ENCODE results near the gene AIG1. TPM values are rescaled to one million over a fixed set of nuclear protein-coding genes. Genes with fewer than 3 reads are reported as not detected.
"Not testable (repeated sequence)": the region's sequence is repeated elsewhere in the genome, so short reads cannot be mapped to it uniquely, and the experiment has no call there.

The AIG1 gene
- total RNA-seq, 1 donor from 2014 or later: 2.6 TPM

DNA sequence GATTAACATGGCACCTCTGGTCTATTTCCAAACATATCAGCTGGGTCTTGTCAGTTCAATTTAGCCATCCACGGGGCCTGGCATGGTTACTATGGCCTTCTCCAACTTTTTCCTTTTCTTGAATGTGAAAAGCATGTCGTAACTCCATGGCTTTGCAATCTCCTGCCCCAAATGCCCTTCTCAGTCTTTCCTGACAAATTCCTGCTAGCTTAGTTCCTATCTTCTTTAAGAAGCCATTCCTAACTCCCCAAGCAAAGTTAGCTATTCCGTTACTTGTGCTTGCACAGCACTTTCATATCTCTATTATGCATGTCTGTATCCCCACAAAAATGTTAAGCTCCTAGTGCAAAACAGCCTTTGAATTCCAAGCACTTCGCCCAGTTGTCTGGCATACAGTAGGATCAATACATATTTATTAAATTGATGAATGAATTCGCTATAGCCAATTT lies 105.6 kb downstream of the AIG1 start:
- H3K27ac Mint-ChIP-seq: no peak overlapping the region
- DNase-seq (ENCODE audit: low spot score): no peak
- H3K9me3 Mint-ChIP-seq: no peaks in the 10 kb centered on the region
- no peaks in the 10 kb centered on the region for H3K36me3 Mint-ChIP-seq (ENCODE audit: low read depth)
- intact Hi-C loops (cut with micrococcal nuclease): loop anchor here (5.0 kb wide), 1 partner anchor 736 kb away; no protein-coding TSS in a partner anchor
- no peaks in the 10 kb centered on the region for H3K4me1 Mint-ChIP-seq (ENCODE audit: low read depth)
- no peaks in the 10 kb centered on the region for H3K27me3 Mint-ChIP-seq (ENCODE audit: insufficient read depth)
- no peak overlapping the region for H3K4me3 Mint-ChIP-seq

DNA sequence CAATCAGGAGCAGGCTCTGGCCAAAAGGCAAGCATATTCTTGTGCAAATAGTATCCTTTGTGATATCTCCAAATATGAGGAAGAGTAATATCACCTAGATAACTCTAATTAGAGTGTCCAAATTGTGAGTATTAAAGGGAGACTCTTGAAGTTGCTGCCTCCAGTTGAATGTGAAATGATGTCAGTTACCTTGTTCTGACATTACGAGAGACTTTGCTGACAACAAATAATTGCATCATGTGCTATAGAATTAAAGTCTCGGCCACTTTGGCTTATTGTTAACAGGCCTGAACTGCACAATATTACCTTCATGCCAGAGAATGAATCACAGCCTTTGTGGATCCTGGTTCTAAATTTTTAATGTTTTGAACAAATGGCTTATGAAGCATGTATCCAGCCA lies 106.5 kb downstream of the AIG1 start:
- H3K27ac Mint-ChIP-seq: no peak overlapping the region
- H3K9me3 Mint-ChIP-seq: no peaks in the 10 kb centered on the region
- H3K4me1 Mint-ChIP-seq (ENCODE audit: low read depth): no peaks in the 10 kb centered on the region
- no peak overlapping the region for H3K4me3 Mint-ChIP-seq
- no peaks in the 10 kb centered on the region for H3K27me3 Mint-ChIP-seq (ENCODE audit: insufficient read depth)
- DNase-seq (ENCODE audit: low spot score): no peak
- no peaks in the 10 kb centered on the region for H3K36me3 Mint-ChIP-seq (ENCODE audit: low read depth)
- intact Hi-C loops (cut with micrococcal nuclease): loop anchor here (5.0 kb wide), 1 partner anchor 735 kb away; no protein-coding TSS in a partner anchor

DNA sequence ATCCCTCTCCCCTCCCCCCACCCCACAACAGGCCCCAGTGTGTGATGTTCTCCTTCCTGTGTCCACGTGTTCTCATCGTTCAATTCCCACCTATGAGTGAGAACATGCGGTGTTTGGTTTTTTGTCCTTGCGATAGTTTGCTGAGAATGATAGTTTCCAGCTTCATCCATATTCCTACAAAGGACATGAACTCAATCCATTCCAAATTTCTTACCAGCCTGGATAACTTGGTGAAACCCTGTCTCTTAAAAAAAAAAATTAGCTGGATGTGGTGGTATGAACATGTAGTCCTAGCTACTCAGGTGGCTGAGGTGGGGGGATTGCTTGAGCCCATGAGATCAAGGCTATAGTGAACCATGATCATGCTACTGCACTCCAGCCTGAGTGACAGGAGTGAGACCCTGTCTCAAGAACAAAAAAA lies 107.7 kb downstream of the AIG1 start:
- not testable (repeated sequence) for H3K27ac Mint-ChIP-seq; H3K27me3 Mint-ChIP-seq (ENCODE audit: insufficient read depth); DNase-seq (ENCODE audit: low spot score); H3K4me1 Mint-ChIP-seq (ENCODE audit: low read depth); H3K4me3 Mint-ChIP-seq; H3K36me3 Mint-ChIP-seq (ENCODE audit: low read depth); H3K9me3 Mint-ChIP-seq
- intact Hi-C loops (cut with micrococcal nuclease): loop anchor here (5.0 kb wide), 1 partner anchor 734 kb away; no protein-coding TSS in a partner anchor

DNA sequence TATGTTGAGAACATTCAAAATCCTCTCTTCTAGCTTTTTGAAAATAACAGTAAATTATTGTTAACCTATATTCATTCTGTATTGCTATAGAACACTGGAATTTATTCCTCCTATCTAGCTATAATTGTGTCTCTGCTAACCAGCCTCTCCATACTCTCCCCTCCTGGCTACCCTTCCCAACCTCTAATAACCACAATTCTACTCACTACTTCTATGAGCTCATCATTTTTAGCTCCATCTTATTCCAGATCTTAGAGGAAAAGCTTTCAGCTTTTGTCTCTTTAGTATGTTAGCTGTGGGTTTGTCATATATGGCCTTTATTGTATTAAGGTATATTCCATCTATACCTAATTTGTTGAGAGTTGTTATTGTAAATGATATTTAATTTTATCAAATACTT lies 108.8 kb downstream of the AIG1 start:
- Mint-ChIP-seq H3K4me1 (ENCODE audit: low read depth) (no peaks in the 10 kb centered on the region), H3K9me3 (peaks cover 6% of the 10 kb centered on the region), H3K27ac (no peak overlapping the region), H3K27me3 (ENCODE audit: insufficient read depth) (no peaks in the 10 kb centered on the region), H3K4me3 (no peak overlapping the region), H3K36me3 (ENCODE audit: low read depth) (no peaks in the 10 kb centered on the region)
- intact Hi-C loops (cut with micrococcal nuclease): loop anchor here (5.0 kb wide), 1 partner anchor 733 kb away; no protein-coding TSS in a partner anchor
- no peak for DNase-seq (ENCODE audit: low spot score)

DNA sequence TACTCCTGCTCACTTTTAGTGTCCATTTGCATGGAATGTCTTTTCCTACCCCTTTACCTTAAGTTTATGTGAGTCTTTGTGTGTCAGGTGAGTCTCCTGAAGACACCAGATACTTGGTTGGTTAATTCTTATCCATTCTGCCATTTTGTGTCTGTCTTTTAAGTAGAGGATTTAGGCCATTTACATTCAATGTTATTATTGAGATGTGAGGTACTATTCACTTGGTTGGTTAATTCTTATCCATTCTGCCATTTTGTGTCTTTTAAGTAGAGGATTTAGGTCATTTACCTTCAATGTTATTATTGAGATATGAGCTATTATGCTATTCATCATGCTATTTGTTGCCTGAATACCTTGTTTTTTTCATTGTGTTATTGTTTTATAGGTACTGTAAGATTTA lies 113.8 kb downstream of the AIG1 start:
- H3K36me3 Mint-ChIP-seq (ENCODE audit: low read depth): peaks cover 4% of the 10 kb centered on the region
- H3K4me3 Mint-ChIP-seq: no peak overlapping the region
- intact Hi-C loops (cut with micrococcal nuclease): no loop called here
- no peaks in the 10 kb centered on the region for H3K27me3 Mint-ChIP-seq (ENCODE audit: insufficient read depth)
- no peak for DNase-seq (ENCODE audit: low spot score)
- peaks cover 31% of the 10 kb centered on the region for H3K9me3 Mint-ChIP-seq
- H3K4me1 Mint-ChIP-seq (ENCODE audit: low read depth): no peaks in the 10 kb centered on the region
- no peak overlapping the region for H3K27ac Mint-ChIP-seq

DNA sequence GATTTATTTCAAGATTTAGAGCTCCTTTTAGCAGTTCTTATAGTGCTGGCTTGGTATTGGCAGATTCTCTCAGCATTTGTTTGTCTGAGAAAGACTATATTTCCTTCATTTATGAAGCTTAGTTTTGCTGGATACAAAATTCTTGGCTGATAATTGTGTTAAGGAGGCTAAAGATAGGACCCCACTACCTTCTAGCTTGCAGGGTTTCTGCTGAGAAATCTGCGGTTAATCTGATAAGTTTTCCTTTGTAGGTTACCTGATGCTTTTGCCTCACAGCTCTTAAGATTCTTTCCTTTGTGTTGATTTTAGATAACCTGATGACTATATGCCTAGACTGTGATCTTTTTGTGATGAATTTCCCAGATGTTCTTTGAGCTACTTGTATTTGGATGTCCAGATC lies 114.3 kb downstream of the AIG1 start:
- no peak overlapping the region for H3K4me3 Mint-ChIP-seq
- peaks cover 31% of the 10 kb centered on the region for H3K9me3 Mint-ChIP-seq
- peaks cover 4% of the 10 kb centered on the region for H3K36me3 Mint-ChIP-seq (ENCODE audit: low read depth)
- H3K4me1 Mint-ChIP-seq (ENCODE audit: low read depth): no peaks in the 10 kb centered on the region
- no peak overlapping the region for H3K27ac Mint-ChIP-seq
- DNase-seq (ENCODE audit: low spot score): no peak
- H3K27me3 Mint-ChIP-seq (ENCODE audit: insufficient read depth): no peaks in the 10 kb centered on the region
- intact Hi-C loops (cut with micrococcal nuclease): no loop called here

DNA sequence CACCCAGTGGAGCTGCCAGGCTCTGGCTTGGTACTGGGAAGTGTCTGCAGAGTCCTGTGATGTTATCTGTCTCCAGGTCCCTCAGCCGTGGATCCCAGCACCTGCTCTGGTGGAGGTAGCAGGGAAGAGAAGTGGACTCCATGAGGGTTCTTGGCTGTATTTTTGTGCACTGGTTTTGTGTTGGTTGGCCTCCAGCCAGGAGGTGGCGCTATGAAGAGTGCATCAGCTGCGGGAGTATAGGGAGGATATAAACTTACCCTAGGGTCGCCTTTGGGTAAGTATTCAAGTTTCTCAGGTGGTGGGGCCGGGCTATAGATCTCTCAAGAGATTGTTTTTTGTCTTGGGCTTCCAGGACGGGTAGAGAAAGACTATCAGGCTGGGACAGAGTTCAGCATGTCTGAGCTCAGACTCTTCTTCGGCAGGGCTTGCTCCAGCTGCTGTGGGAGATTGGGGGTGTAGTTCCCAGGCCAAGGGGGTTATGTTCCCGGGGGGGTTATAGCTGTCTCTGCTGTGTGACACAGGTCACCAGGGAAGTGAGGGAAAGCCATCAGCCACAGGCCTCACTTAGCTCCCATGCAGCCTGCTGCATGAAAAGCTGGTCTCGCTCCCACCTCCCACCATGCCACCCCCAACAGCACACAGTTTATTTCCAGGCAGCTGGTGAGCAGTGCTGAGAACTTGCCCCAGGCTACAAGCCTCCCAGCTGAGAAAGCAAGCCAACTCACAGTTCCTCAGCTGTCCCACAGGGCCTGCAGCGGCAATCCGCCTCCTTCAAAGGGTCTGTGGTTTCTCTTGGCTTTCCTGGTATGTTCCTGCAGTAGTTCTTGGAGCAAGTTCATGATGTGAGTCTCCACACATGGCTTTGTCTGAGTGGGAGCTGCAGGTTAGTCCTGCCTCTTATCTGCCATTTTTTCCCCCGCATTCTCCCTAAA lies 115.7 kb downstream of the AIG1 start:
- no peak overlapping the region for H3K4me3 Mint-ChIP-seq
- no peaks in the 10 kb centered on the region for H3K27me3 Mint-ChIP-seq (ENCODE audit: insufficient read depth)
- no peak for DNase-seq (ENCODE audit: low spot score)

DNA sequence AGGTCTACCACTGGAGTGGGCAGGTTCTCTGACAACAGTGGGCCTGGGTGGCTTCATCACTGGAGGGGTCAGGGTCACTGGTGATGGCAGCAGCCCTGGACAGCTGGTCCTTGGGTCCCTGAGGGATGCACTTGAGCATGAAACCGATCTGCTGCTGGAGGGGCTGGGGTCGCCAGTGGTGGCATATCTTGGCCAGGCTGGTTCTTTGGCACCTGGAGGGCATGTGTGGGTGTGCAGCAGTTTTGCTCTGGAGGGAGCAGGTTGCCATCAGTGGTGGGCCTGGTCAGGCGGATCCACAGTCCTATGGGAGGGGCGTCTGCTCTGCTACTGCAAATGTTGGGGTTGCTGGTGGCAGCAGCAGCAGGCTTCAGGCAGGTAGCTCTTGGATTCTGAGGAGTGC lies 117.0 kb downstream of the AIG1 start:
- Mint-ChIP-seq H3K4me1 (ENCODE audit: low read depth) (no peaks in the 10 kb centered on the region), H3K27me3 (ENCODE audit: insufficient read depth) (no peaks in the 10 kb centered on the region), H3K4me3 (no peak overlapping the region), H3K9me3 (peaks cover 31% of the 10 kb centered on the region), H3K36me3 (ENCODE audit: low read depth) (peaks cover 4% of the 10 kb centered on the region), H3K27ac (no peak overlapping the region)
- intact Hi-C loops (cut with micrococcal nuclease): no loop called here
- DNase-seq (ENCODE audit: low spot score): no peak

More for the DNA sequence above, 115.7 kb downstream of the AIG1 start:
- H3K36me3 Mint-ChIP-seq (ENCODE audit: low read depth): peaks cover 4% of the 10 kb centered on the region
- H3K27ac Mint-ChIP-seq: no peak overlapping the region
- H3K4me1 Mint-ChIP-seq (ENCODE audit: low read depth): no peaks in the 10 kb centered on the region
- intact Hi-C loops (cut with micrococcal nuclease): no loop called here
- H3K9me3 Mint-ChIP-seq: peaks cover 31% of the 10 kb centered on the region

DNA sequence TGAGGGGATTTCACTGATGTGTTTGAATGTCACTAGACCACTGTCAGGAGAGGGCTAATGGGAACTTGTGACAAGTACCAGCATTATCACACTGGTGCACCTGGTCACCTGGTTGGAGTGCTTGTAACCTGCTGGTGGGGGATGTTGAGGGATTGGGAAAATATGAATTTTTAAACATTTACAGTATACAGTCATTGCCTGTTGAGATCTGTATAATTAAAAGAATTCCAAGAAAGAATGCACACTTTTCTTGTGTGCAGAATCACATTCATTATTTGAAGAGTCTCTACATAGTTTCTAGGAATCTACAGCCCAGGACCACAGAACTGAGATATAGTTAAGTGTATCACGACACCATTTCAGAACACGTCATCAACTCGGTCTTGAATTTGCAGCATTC lies 118.4 kb downstream of the AIG1 start:
- H3K4me1 Mint-ChIP-seq (ENCODE audit: low read depth): no peaks in the 10 kb centered on the region
- H3K9me3 Mint-ChIP-seq: peaks cover 27% of the 10 kb centered on the region
- H3K27ac Mint-ChIP-seq: no peak overlapping the region
- H3K27me3 Mint-ChIP-seq (ENCODE audit: insufficient read depth): no peaks in the 10 kb centered on the region
- intact Hi-C loops (cut with micrococcal nuclease): no loop called here
- no peak for DNase-seq (ENCODE audit: low spot score)
- no peak overlapping the region for H3K4me3 Mint-ChIP-seq
- peaks cover 4% of the 10 kb centered on the region for H3K36me3 Mint-ChIP-seq (ENCODE audit: low read depth)

DNA sequence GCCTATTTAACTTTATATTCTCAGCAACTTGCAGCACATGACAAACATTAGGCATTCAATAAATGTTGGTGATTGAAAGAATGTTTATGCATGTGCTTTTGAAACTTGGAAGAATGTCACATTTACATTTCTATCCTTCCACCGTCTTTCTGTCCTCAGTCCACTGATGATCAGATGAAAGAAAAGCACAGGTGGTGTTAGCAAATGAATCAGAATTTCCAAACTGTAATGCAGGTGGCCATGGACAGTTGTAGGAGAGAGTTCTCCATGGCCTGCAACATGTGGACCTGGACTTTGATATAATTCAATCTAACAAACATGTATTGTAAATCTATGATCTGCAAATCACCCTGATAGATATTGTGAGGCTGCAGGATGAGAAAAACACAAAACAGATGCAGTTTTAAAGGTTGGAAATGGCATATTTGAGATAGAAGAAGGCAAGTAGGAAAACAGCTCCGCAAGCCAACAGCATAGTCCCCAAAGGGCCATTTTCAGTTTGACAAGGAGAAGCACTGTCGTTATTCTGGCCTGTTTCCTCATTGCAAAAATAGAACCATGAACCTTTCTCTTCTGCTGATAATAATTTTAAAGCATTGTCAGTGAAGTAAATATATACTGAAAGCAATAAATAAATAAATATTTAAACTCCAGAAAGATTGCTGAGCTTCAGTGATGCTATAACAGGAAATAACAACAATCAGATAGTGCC lies 119.4 kb downstream of the AIG1 start:
- peaks cover 4% of the 10 kb centered on the region for H3K36me3 Mint-ChIP-seq (ENCODE audit: low read depth)
- no peaks in the 10 kb centered on the region for H3K27me3 Mint-ChIP-seq (ENCODE audit: insufficient read depth)
- peaks cover 19% of the 10 kb centered on the region for H3K9me3 Mint-ChIP-seq
- no peak overlapping the region for H3K4me3 Mint-ChIP-seq
- H3K27ac Mint-ChIP-seq: no peak overlapping the region
- H3K4me1 Mint-ChIP-seq (ENCODE audit: low read depth): no peaks in the 10 kb centered on the region
- intact Hi-C loops (cut with micrococcal nuclease): no loop called here
- DNase-seq (ENCODE audit: low spot score): no peak

DNA sequence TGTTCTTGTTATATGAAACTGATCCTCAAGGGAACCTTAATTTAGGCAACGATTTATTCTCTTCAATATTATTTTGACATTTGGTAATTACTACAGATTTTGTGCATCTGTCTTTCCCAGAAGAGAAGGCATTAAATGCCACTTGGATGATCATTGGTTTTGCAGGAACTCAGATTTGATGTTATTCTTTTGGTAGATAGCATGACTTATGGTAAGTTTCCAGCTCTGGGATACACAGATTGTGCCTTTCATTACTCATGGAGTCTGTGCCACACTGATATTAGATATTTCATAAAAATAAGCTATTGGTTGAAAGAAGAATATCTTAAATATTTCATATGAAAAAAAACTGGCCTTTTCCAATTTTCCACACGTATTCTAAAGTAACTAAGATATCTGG lies 120.1 kb downstream of the AIG1 start:
- H3K9me3 Mint-ChIP-seq: peaks cover 12% of the 10 kb centered on the region
- H3K27me3 Mint-ChIP-seq (ENCODE audit: insufficient read depth): no peaks in the 10 kb centered on the region
- no peak for DNase-seq (ENCODE audit: low spot score)
- intact Hi-C loops (cut with micrococcal nuclease): no loop called here
- H3K36me3 Mint-ChIP-seq (ENCODE audit: low read depth): peaks cover 3% of the 10 kb centered on the region
- H3K4me1 Mint-ChIP-seq (ENCODE audit: low read depth): no peaks in the 10 kb centered on the region
- H3K4me3 Mint-ChIP-seq: no peak overlapping the region
- no peak overlapping the region for H3K27ac Mint-ChIP-seq

DNA sequence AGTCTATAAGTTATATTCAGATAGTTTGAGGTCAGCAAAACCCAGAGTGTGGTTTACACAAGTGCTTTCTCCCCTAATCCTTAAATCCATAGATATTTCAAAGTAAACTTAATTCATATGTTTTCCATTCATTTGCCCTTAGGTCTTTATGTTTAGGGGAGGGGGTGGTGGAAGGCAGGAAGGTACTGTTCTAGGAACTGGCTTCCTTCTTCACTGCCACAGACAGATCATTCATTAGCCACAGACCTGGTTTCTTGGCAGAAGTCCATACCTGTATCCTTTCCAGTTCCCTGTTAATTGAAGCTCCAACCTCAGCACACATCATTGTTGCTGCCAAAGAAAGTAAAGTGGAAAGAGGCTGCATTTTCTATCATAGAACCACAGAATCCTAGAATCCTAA lies 123.0 kb downstream of the AIG1 start:
- no peaks in the 10 kb centered on the region for H3K36me3 Mint-ChIP-seq (ENCODE audit: low read depth)
- H3K4me3 Mint-ChIP-seq: no peak overlapping the region
- no peaks in the 10 kb centered on the region for H3K27me3 Mint-ChIP-seq (ENCODE audit: insufficient read depth)
- H3K27ac Mint-ChIP-seq: no peak overlapping the region
- intact Hi-C loops (cut with micrococcal nuclease): no loop called here
- no peaks in the 10 kb centered on the region for H3K4me1 Mint-ChIP-seq (ENCODE audit: low read depth)
- H3K9me3 Mint-ChIP-seq: no peaks in the 10 kb centered on the region
- DNase-seq (ENCODE audit: low spot score): no peak

DNA sequence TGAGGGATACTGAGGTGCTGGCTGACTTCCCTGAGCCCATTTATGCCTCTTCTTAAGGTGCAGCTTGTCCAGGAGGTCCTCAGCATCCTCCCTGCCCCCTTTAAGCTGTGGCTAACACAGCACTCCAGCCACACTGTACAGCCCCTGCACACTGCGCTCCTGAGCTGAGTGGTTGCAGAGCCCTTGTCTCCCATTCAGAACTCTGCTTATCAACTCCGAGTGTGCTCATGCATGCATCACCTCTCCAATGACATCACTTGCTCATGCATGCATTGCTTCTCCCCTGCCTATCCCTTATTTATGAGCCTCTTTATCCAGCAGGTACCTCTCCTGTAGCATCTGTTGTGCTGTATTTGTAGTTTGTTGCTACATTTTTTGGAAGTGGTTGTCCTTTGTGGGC lies 124.6 kb downstream of the AIG1 start:
- H3K36me3 Mint-ChIP-seq (ENCODE audit: low read depth): no peaks in the 10 kb centered on the region
- no peak overlapping the region for H3K4me3 Mint-ChIP-seq
- no peaks in the 10 kb centered on the region for H3K4me1 Mint-ChIP-seq (ENCODE audit: low read depth)
- DNase-seq (ENCODE audit: low spot score): no peak
- H3K9me3 Mint-ChIP-seq: no peaks in the 10 kb centered on the region
- H3K27me3 Mint-ChIP-seq (ENCODE audit: insufficient read depth): no peaks in the 10 kb centered on the region
- intact Hi-C loops (cut with micrococcal nuclease): no loop called here
- no peak overlapping the region for H3K27ac Mint-ChIP-seq
